OCI-LY7 (cell line): ENCODE measurements around the gene FAM234B. TPM values are rescaled to one million over a fixed set of nuclear protein-coding genes. Genes with fewer than 3 reads are reported as not detected.

ENCODE experiments used
- BruUV-seq: library from RNA; stranded (reverse); fragments of 400-500 nt; replicated peaks from 2 replicates; lab custom pipeline; 2021; lab: Mats Ljungman, UMichigan
- CTCF ChIA-PET: fragments of 300-600 bp; sonication (Branson Sonifier 250); formaldehyde crosslinking; loops from one replicate; lab custom pipeline; 2022; ENCODE audit warnings: antibody characterized with exemption; ENCODE audit not compliant: unreplicated experiment; lab: Charles Lee
- POLR2A ChIA-PET: fragments of 300-600 bp; sonication (Branson Sonifier 250); formaldehyde crosslinking; loops from one replicate; lab custom pipeline; 2022; ENCODE audit warnings: antibody characterized with exemption; lab: Charles Lee
- DNase-seq: peaks from one replicate; pipeline ENCODE4 v3.0.0-alpha.2; 2015; ENCODE audit warnings: low spot score
- H2AFZ ChIP-seq: fragments of 200-600 bp; sonication (generic), shearing (Covaris generic); 2 replicates; pipeline ENCODE4 v1.6.1; 2014; ENCODE audit warnings: mild to moderate bottlenecking, antibody characterized with exemption, low read length, moderate library complexity
- H3K27ac ChIP-seq: fragments of 200-600 bp; sonication (generic); 2 replicates; pipeline ENCODE4 v1.5.1; 2014; ENCODE audit warnings: mixed run types, low read depth, mild to moderate bottlenecking, moderate library complexity, low read length, inconsistent platforms; ENCODE audit not compliant: poor library complexity, severe bottlenecking
- H3K36me3 ChIP-seq: fragments of 200-600 bp; sonication (generic); 2 replicates; pipeline ENCODE4 v1.6.1; 2014; ENCODE audit warnings: mild to moderate bottlenecking, antibody characterized with exemption, low read length, moderate library complexity, mixed read lengths; ENCODE audit not compliant: insufficient read depth
- H3K4me1 ChIP-seq: fragments of 200-600 bp; sonication (generic); 2 replicates; pipeline ENCODE4 v1.5.1; 2014; ENCODE audit warnings: mild to moderate bottlenecking, low read length; ENCODE audit not compliant: insufficient read depth, poor library complexity, severe bottlenecking
- H3K4me2 ChIP-seq: fragments of 200-600 bp; sonication (generic); 2 replicates; pipeline ENCODE4 v1.6.1; 2014; ENCODE audit warnings: mild to moderate bottlenecking, low read length
- H3K4me3 ChIP-seq: fragments of 200-600 bp; sonication (generic); 2 replicates; pipeline ENCODE4 v1.5.1; 2014; ENCODE audit warnings: mild to moderate bottlenecking, low read depth, low read length; ENCODE audit not compliant: poor library complexity, severe bottlenecking
- H3K79me2 ChIP-seq: fragments of 200-600 bp; sonication (generic); 2 replicates; pipeline ENCODE4 v1.6.1; 2016; ENCODE audit warnings: low read depth, mild to moderate bottlenecking, low read length, moderate library complexity, mixed read lengths; ENCODE audit not compliant: insufficient read depth
- H3K9me2 ChIP-seq: fragments of 200-600 bp; sonication (generic); 2 replicates; pipeline ENCODE4 v1.6.1; 2016; ENCODE audit warnings: mild to moderate bottlenecking, low read length, mixed read lengths; ENCODE audit not compliant: insufficient read depth
- H3K9me3 ChIP-seq: fragments of 200-600 bp; sonication (generic); 2 replicates; pipeline ENCODE4 v1.6.1; 2014; ENCODE audit warnings: mild to moderate bottlenecking, mixed run types, low read length, mixed read lengths
- H4K20me1 ChIP-seq: fragments of 200-600 bp; sonication (generic); 2 replicates; pipeline ENCODE4 v1.6.1; 2014; ENCODE audit warnings: mild to moderate bottlenecking, antibody characterized with exemption, low read length, moderate library complexity, mixed read lengths; ENCODE audit not compliant: insufficient read depth
- CTCF ChIP-seq: fragments of 200-600 bp; sonication (generic); conservative IDR thresholded peaks from 2 replicates; pipeline ENCODE4 v1.5.1; 2014; ENCODE audit warnings: mild to moderate bottlenecking, antibody characterized with exemption, low read length, moderate library complexity, mixed read lengths
- EZH2phosphoT487 ChIP-seq: fragments of 200-600 bp; sonication (generic); IDR thresholded peaks from 2 replicates; pipeline ENCODE4 v1.6.1; 2018; ENCODE audit warnings: low read depth, borderline replicate concordance, mild to moderate bottlenecking, mixed run types, antibody characterized with exemption, low read length, moderate library complexity, mixed read lengths
- intact Hi-C: fragments of 100-400 bp; cut with micrococcal nuclease; formaldehyde crosslinking; loops from one replicate; pipeline ENCODE4 v1.10.0; 2022; ENCODE audit not compliant: unreplicated experiment
- total RNA-seq, 2 experiments: library from RNA; depleted of rRNA in 1 of 2; stranded (reverse); fragments of >200 nt in 1 of 2; shearing (Covaris generic) in 1 of 2; gene quantifications; 2 replicates each; pipeline ENCODE4 v1.2.3, GENCODE V29; 2014 to 2022

The FAM234B gene
- total RNA-seq, 2 experiments from 2014 or later = 4.7 to 7.0 TPM

GRCh38 chr12:13126494-13126893 lies 82.3 kb downstream of the FAM234B start:
- no TSS peak for BruUV-seq
- Histone ChIP-seq H3K36me3 (no peaks in the 10 kb centered on the region), H3K4me3 (no peak overlapping the region), H3K4me1 (no peaks in the 10 kb centered on the region), H3K79me2 (no peaks in the 10 kb centered on the region), H3K4me2 (no peak overlapping the region), H3K9me3 (no peaks in the 10 kb centered on the region), H4K20me1 (no peaks in the 10 kb centered on the region), H3K9me2 (no peaks in the 10 kb centered on the region), H3K27ac (no peak overlapping the region), H2AFZ (no peak overlapping the region)
- intact Hi-C loops = no loop called here
- TF ChIP-seq EZH2phosphoT487 = no peak
- TF ChIP-seq CTCF = no peak
- ChIA-PET CTCF (interaction anchor here (0.6 kb wide), 1 partner anchor 119 kb away, joined by 3 read pairs; no protein-coding TSS in a partner anchor), POLR2A (no interaction called here)
- DNase-seq = no peak

- Histone ChIP-seq H3K9me3 (no peaks in the 10 kb centered on the region), H3K79me2 (no peaks in the 10 kb centered on the region), H4K20me1 (no peaks in the 10 kb centered on the region), H3K4me2 (no peak overlapping the region), H3K27ac (no peak overlapping the region), H3K4me1 (no peaks in the 10 kb centered on the region), H2AFZ (no peak overlapping the region), H3K36me3 (no peaks in the 10 kb centered on the region), H3K4me3 (no peak overlapping the region), H3K9me2 (no peaks in the 10 kb centered on the region)
- ChIA-PET POLR2A (no interaction called here), CTCF (no interaction called here)
- TF ChIP-seq EZH2phosphoT487 (no peak), CTCF (no peak)
- no TSS peak for BruUV-seq
- DNase-seq = no peak
- intact Hi-C loops = no loop called here
Observed at GRCh38 chr12:13127444-13127843, 83.3 kb downstream of the FAM234B start.

GRCh38 chr12:13128291-13128965 lies 84.2 kb downstream of the FAM234B start:
- no peaks in the 10 kb centered on the region for H3K36me3 ChIP-seq
- ChIA-PET CTCF (no interaction called here), POLR2A (no interaction called here)

More at GRCh38 chr12:13128291-13128965, 84.2 kb downstream of the FAM234B start:
- no peaks in the 10 kb centered on the region for H3K9me2 ChIP-seq
- H3K4me1 ChIP-seq = no peaks in the 10 kb centered on the region
- TF ChIP-seq EZH2phosphoT487 = no peak
- no peak for TF ChIP-seq CTCF
- DNase-seq = no peak
- no peaks in the 10 kb centered on the region for H3K79me2 ChIP-seq
- no peaks in the 10 kb centered on the region for H4K20me1 ChIP-seq
- H3K4me2 ChIP-seq = no peak overlapping the region
- intact Hi-C loops = no loop called here
- H3K27ac ChIP-seq = no peak overlapping the region
- no peak overlapping the region for H2AFZ ChIP-seq
- H3K9me3 ChIP-seq = no peaks in the 10 kb centered on the region
- no TSS peak for BruUV-seq
- H3K4me3 ChIP-seq = no peak overlapping the region
